ENCODE data around the gene KLHL25. TPM values are rescaled to one million over a fixed set of nuclear protein-coding genes. Genes with fewer than 3 reads are reported as not detected.

Gene KLHL25
- total RNA-seq, 1 donor from 2014 or later = 16.4 TPM

GRCh38 chr15:85773249-85773648 is 21.5 kb downstream of the KLHL25 start:
- H3K27me3 Mint-ChIP-seq = no peaks in the 10 kb centered on the region
- H3K4me3 Mint-ChIP-seq (ENCODE audit: low read depth) = no peak overlapping the region
- DNase-seq (ENCODE audit: low spot score, unreplicated experiment) = no peak
- no peaks in the 10 kb centered on the region for H3K9me3 Mint-ChIP-seq (ENCODE audit: low read depth)
- TF ChIP-seq CTCF (IDR thresholded peaks at IDR 0.05; ENCODE audit: unreplicated experiment) = no peak
- H3K36me3 Mint-ChIP-seq (ENCODE audit: insufficient read depth) = peaks cover 19% of the 10 kb centered on the region
- peaks cover 4% of the 10 kb centered on the region for H3K4me1 Mint-ChIP-seq (ENCODE audit: low read depth)
- no peak overlapping the region for H3K27ac Mint-ChIP-seq

GRCh38 chr15:85772668-85773067 is 22.1 kb downstream of the KLHL25 start:
- Mint-ChIP-seq H3K36me3 (ENCODE audit: insufficient read depth) (peaks cover 17% of the 10 kb centered on the region), H3K27me3 (no peaks in the 10 kb centered on the region)
- no peak for TF ChIP-seq CTCF (IDR thresholded peaks at IDR 0.05; ENCODE audit: unreplicated experiment)

GRCh38 chr15:85771781-85772445 is 22.8 kb downstream of the KLHL25 start:
- no peak for DNase-seq (ENCODE audit: low spot score, unreplicated experiment)
- peaks cover 17% of the 10 kb centered on the region for H3K36me3 Mint-ChIP-seq (ENCODE audit: insufficient read depth)
- H3K27ac Mint-ChIP-seq = no peak overlapping the region
- no peaks in the 10 kb centered on the region for H3K4me1 Mint-ChIP-seq (ENCODE audit: low read depth)
- no peak for TF ChIP-seq CTCF (IDR thresholded peaks at IDR 0.05; ENCODE audit: unreplicated experiment)
- H3K9me3 Mint-ChIP-seq (ENCODE audit: low read depth) = no peaks in the 10 kb centered on the region
- no peak overlapping the region for H3K4me3 Mint-ChIP-seq (ENCODE audit: low read depth)
- no peaks in the 10 kb centered on the region for H3K27me3 Mint-ChIP-seq

More at GRCh38 chr15:85772668-85773067, 22.1 kb downstream of the KLHL25 start:
- Mint-ChIP-seq H3K4me3 (ENCODE audit: low read depth) (no peak overlapping the region), H3K9me3 (ENCODE audit: low read depth) (no peaks in the 10 kb centered on the region), H3K27ac (no peak overlapping the region), H3K4me1 (ENCODE audit: low read depth) (no peaks in the 10 kb centered on the region)
- DNase-seq (ENCODE audit: low spot score, unreplicated experiment) = no peak

GRCh38 chr15:85771271-85771670 is 23.5 kb downstream of the KLHL25 start:
- no peak for TF ChIP-seq CTCF (IDR thresholded peaks at IDR 0.05; ENCODE audit: unreplicated experiment)
- H3K4me3 Mint-ChIP-seq (ENCODE audit: low read depth) = no peak overlapping the region
- no peaks in the 10 kb centered on the region for H3K27me3 Mint-ChIP-seq
- no peak overlapping the region for H3K27ac Mint-ChIP-seq
- H3K4me1 Mint-ChIP-seq (ENCODE audit: low read depth) = peaks cover 5% of the 10 kb centered on the region
- H3K36me3 Mint-ChIP-seq (ENCODE audit: insufficient read depth) = peaks cover 17% of the 10 kb centered on the region
- no peak for DNase-seq (ENCODE audit: low spot score, unreplicated experiment)
- H3K9me3 Mint-ChIP-seq (ENCODE audit: low read depth) = no peaks in the 10 kb centered on the region

GRCh38 chr15:85770096-85771041 is 24.4 kb downstream of the KLHL25 start:
- Mint-ChIP-seq H3K4me1 (ENCODE audit: low read depth) (peaks cover 10% of the 10 kb centered on the region), H3K27ac (no peak overlapping the region), H3K27me3 (no peaks in the 10 kb centered on the region), H3K9me3 (ENCODE audit: low read depth) (no peaks in the 10 kb centered on the region), H3K36me3 (ENCODE audit: insufficient read depth) (peaks cover 17% of the 10 kb centered on the region), H3K4me3 (ENCODE audit: low read depth) (no peak overlapping the region)
- no peak for TF ChIP-seq CTCF (IDR thresholded peaks at IDR 0.05; ENCODE audit: unreplicated experiment)
- no peak for DNase-seq (ENCODE audit: low spot score, unreplicated experiment)
